Heart right ventricle (tissue), 16 donors: Measurements from ENCODE around the gene ZDHHC24. TPM values are rescaled to one million over a fixed set of nuclear protein-coding genes. Genes with fewer than 3 reads are reported as not detected.

Source experiments
- ATAC-seq, 8 donors: fragments of 200-7000 bp; cut with Tn5 transposase; one replicate each; pipeline ENCODE4 v1.9.1; 2020; ENCODE audit warnings: mild to moderate bottlenecking in 8 of 8, moderate library complexity in 8 of 8, moderate number of reproducible peaks in 1 of 8
- DNase-seq, 2 donors: peaks; one replicate each; pipeline ENCODE4 v3.0.0-alpha.2; 2020
- H3K27ac ChIP-seq, 10 donors: fragments of 200-600 bp; sonication (generic) in 2 of 10; one replicate each; pipeline versions ENCODE4 v1.5.0 to v1.8.0; 2020 to 2022; ENCODE audit warnings: mild to moderate bottlenecking in 3 of 10
- H3K27me3 ChIP-seq, 7 donors: fragments of 200-600 bp; one replicate each; pipeline ENCODE4 v1.8.0; 2021 to 2022; ENCODE audit warnings: mild to moderate bottlenecking in 2 of 7
- H3K36me3 ChIP-seq, 9 donors: fragments of 200-600 bp; sonication (generic) in 1 of 9; one replicate each; pipeline versions ENCODE4 v1.5.0 to v1.8.0; 2020 to 2022; ENCODE audit warnings: mild to moderate bottlenecking in 2 of 9
- H3K4me1 ChIP-seq, 9 donors: fragments of 200-600 bp; sonication (generic) in 1 of 9; one replicate each; pipeline versions ENCODE4 v1.5.0 to v1.8.0; 2020 to 2022; ENCODE audit warnings: mild to moderate bottlenecking in 4 of 9
- H3K4me3 ChIP-seq, 10 donors: fragments of 200-600 bp; sonication (generic) in 2 of 10; one replicate each; pipeline versions ENCODE4 v1.5.0 to v1.8.0; 2020 to 2022; ENCODE audit warnings: mild to moderate bottlenecking in 7 of 10, moderate library complexity in 2 of 10
- H3K9me3 ChIP-seq, 11 donors: fragments of 200-600 bp in 10 of 11; sonication (generic) in 2 of 11; one replicate each; pipeline versions ENCODE4 v1.5.0 to v1.8.0; 2013 to 2022; ENCODE audit warnings: mild to moderate bottlenecking in 2 of 11, control low read depth in 1 of 11, moderate library complexity in 1 of 11
- whole genome bisulfite sequencing, 2 donors: extraction: QIAGEN DNeasy Blood & Tissue Kit; methylation state at CpG; one replicate each; pipeline ENCODE4 v1.1.7; 2013; ENCODE audit warnings: inconsistent platforms in 1 of 2; 5-methylcytosine and 5-hydroxymethylcytosine counted together
- intact Hi-C, 10 donors: fragments of 100-400 bp; cut with DNase I; formaldehyde crosslinking; loops; one replicate each; pipeline versions ENCODE4 v1.11.1 to v1.14.2; 2022
- polyA plus RNA-seq, 2 donors: library from polyadenylated mRNA; stranded (reverse); fragments of 200-250 nt; gene quantifications; one replicate each; pipeline ENCODE4 v1.2.3, GENCODE V29; 2013
- total RNA-seq, 10 donors: library from RNA; stranded (reverse); fragmentation: NEBNext Ultra II Directional in 3 of 10; extraction: Animal tissue kit (Norgen Biotek cat#: 25700) in 3 of 10; gene quantifications; one replicate each; pipeline versions ENCODE4 v1.2.1 to v1.2.4, GENCODE V29; 2021 to 2023
- TF ChIP-seq, protein P1 (sequence below), 9 donors: fragments of 200-600 bp; sonication (generic) in 2 of 9; IDR thresholded peaks; one replicate each; pipeline versions ENCODE4 v1.5.0 to v1.8.0; 2021 to 2022; ENCODE audit warnings: antibody characterized with exemption in 9 of 9, mild to moderate bottlenecking in 5 of 9, moderate library complexity in 1 of 9
- donor health status: Arrhythmogenic right ventricular cardiomyopathy.
- donor health status: ischemic (EF 13 %, LVEDD 7.1; RV severe dilation, severe dysfunction).
- donor health status: healthy with polysubstance abuse.
- donor health status: DM: no; HTN: yes; CAD: no.
- donor health status: DM: no; HTN: no; CAD: no.
- donor health status: ischemic (EF 25% LVEDD 6.9; RV normal size, moderate dysfunction).
- donor health status: ischemic (EF 25% LVEDD 5.7; RV mildly dilated, moderate dysfunction).
- donor health status: healthy.
- donor health status: DM: yes; HTN: yes; CAD: no.
- donor health status: Ischemic cardiomyopathy.
- donor health status: ischemic (EF 35%, LVEDD 5.7; RV mildly dilated, moderate dysfunction).
- donor health status: nonischemic (EF 11% LVEDD 7.7; RV severe dilation, severe dysfunction).
- donor health status: DM: yes; HTN: yes; CAD: no.
- donor health status: PGD.
- donor health status: ischemic (EF 29% LVEDD 5.4; RV normal size, mild dysfunction).
- donor health status: nonischemic (EF 23%, LVEDD 6.1; RV moderate dilation, normal function).

Gene ZDHHC24
- total and polyA plus RNA-seq, 12 donors, result 4.6 to 8.4 (median 5.8) TPM

GRCh38 chr11:66561975-66562248 lies 16.1 kb upstream of the ZDHHC24 start:
- TF ChIP-seq, protein P1, sequence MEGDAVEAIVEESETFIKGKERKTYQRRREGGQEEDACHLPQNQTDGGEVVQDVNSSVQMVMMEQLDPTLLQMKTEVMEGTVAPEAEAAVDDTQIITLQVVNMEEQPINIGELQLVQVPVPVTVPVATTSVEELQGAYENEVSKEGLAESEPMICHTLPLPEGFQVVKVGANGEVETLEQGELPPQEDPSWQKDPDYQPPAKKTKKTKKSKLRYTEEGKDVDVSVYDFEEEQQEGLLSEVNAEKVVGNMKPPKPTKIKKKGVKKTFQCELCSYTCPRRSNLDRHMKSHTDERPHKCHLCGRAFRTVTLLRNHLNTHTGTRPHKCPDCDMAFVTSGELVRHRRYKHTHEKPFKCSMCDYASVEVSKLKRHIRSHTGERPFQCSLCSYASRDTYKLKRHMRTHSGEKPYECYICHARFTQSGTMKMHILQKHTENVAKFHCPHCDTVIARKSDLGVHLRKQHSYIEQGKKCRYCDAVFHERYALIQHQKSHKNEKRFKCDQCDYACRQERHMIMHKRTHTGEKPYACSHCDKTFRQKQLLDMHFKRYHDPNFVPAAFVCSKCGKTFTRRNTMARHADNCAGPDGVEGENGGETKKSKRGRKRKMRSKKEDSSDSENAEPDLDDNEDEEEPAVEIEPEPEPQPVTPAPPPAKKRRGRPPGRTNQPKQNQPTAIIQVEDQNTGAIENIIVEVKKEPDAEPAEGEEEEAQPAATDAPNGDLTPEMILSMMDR (IDR thresholded peaks at IDR 0.05), result no peak
- no peak for ATAC-seq

DNA sequence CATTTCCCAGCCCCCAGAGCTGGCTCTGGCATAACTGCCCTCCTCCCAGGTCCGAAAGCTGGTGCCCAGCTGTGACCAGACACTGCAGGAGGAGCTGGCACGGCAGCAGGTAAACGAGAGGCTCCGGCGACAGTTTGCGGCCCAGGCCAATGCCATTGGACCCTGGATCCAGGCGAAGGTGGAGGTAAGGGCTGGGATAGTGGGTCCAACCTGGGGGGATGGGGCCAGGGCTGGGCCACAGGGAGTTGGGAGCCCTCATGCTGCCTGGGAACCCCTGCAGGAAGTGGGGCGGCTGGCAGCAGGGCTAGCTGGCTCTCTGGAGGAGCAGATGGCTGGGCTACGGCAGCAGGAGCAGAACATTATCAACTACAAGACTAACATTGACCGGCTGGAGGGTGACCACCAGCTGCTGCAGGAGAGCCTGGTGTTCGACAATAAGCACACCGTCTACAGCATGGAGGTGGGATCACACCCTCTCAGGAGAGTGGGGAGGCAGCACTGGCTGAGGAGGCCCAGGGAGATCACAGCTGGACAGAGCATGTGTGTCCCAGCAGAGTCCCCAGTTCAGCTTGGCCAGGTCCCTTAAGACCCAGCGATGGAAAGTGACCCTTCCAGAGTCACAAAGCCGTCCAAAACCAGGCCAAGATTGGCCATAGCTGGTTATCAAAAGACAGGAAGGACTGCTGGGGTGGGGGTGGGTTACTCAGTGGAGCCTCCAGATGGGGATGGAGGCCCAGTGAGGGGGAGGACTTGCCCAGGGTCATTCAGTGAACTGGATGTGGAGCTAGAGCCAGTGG lies 15.5 kb upstream of the ZDHHC24 start:
- Histone ChIP-seq H3K9me3 (no peaks in the 10 kb centered on the region), H3K4me1 (peaks cover 4 to 9% (median 7%) of the 10 kb centered on the region in 9 donors), H3K27me3 (peaks cover 0 to 22% (median 12%) of the 10 kb centered on the region in 7 donors), H3K36me3 (peaks cover 0 to 32% (median 0%) of the 10 kb centered on the region in 9 donors), H3K4me3 (no peak overlapping the region), H3K27ac (no peak overlapping the region)
- TF ChIP-seq, protein P1 (IDR thresholded peaks at IDR 0.05), result no peak
- 74 to 83% methylated on average over 14 of the region's 14 CpGs for WGBS, 2 donors
- ATAC-seq (no peak), DNase-seq (no peak)
- intact Hi-C loops, result no loop called here

More at GRCh38 chr11:66561975-66562248, 16.1 kb upstream of the ZDHHC24 start:
- H3K36me3 ChIP-seq, result peaks cover 0 to 32% (median 0%) of the 10 kb centered on the region in 9 donors
- H3K27ac ChIP-seq, result no peak overlapping the region
- WGBS, 2 donors, result 92 to 93% methylated on average over 9 of the region's 9 CpGs
- H3K4me1 ChIP-seq, result peaks cover 4 to 9% (median 7%) of the 10 kb centered on the region in 9 donors
- no peak overlapping the region for H3K4me3 ChIP-seq
- intact Hi-C loops, result no loop called here
- H3K9me3 ChIP-seq, result no peaks in the 10 kb centered on the region
- DNase-seq, result no peak
- peaks cover 0 to 18% (median 10%) of the 10 kb centered on the region in 7 donors for H3K27me3 ChIP-seq

DNA sequence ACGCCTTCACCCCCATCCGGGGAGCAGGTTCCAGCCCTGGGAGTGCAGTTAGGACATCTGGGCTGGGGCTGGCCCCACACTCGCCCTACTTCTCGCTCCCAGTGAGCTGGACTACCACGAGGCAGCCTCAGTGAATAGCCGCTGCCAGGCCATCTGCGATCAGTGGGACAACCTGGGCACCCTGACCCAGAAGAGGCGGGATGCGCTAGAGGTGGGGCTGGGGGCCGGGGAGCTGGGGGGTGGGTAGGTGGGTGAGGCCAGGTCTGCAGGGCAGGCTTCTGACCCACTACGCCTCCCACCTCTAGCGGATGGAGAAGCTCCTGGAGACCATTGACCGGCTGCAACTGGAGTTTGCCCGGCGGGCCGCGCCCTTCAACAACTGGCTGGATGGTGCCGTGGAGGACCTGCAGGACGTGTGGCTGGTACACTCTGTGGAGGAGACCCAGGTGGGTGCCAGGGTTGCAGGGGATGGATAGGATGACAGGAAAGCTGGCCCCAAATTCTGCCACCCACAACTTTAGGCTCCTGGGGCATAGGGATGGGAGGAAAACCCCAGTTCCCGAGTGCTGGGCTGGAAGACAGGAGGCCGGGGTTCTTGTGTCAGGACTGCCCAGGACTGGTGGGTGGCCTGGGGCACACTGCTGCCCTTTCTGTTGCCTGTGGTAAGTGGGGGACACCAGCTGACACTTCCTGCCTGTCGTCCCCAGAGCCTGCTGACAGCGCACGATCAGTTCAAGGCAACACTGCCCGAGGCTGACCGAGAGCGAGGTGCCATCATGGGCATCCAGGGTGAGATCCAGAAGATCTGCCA lies 14.2 kb upstream of the ZDHHC24 start:
- DNase-seq (no peak), ATAC-seq (peak in 1 of 8 donors; percentile 11)
- no peak overlapping the region for H3K27ac ChIP-seq
- 78 to 82% methylated on average over 27 of the region's 27 CpGs for WGBS, 2 donors
- peaks cover 0 to 30% (median 16%) of the 10 kb centered on the region in 7 donors for H3K27me3 ChIP-seq
- TF ChIP-seq, protein P1 (IDR thresholded peaks at IDR 0.05), result no peak
- H3K9me3 ChIP-seq, result no peaks in the 10 kb centered on the region
- intact Hi-C loops, result no loop called here
- no peak overlapping the region for H3K4me3 ChIP-seq
- H3K4me1 ChIP-seq, result peaks cover 4 to 9% (median 7%) of the 10 kb centered on the region in 9 donors
- H3K36me3 ChIP-seq, result peaks cover 0 to 20% (median 0%) of the 10 kb centered on the region in 9 donors

GRCh38 chr11:66559142-66559865 lies 13.5 kb upstream of the ZDHHC24 start:
- peak in 4 of 8 donors; percentile 23 to 43 (median 33) for ATAC-seq
- H3K4me3 ChIP-seq, result peak overlapping the region in 1 of 10 donors; percentile 11
- peak in 1 of 2 donors; percentile 41 for DNase-seq
- H3K4me1 ChIP-seq, result peaks cover 4 to 9% (median 7%) of the 10 kb centered on the region in 9 donors
- WGBS, 2 donors, result 8% methylated on average over 49 to 50 of the region's 50 CpGs
- H3K36me3 ChIP-seq, result peaks cover 0 to 16% (median 0%) of the 10 kb centered on the region in 9 donors
- H3K27me3 ChIP-seq, result peaks cover 0 to 30% (median 16%) of the 10 kb centered on the region in 7 donors
- intact Hi-C loops, result no loop called here
- H3K9me3 ChIP-seq, result no peaks in the 10 kb centered on the region
- no peak overlapping the region for H3K27ac ChIP-seq
- TF ChIP-seq, protein P1 (IDR thresholded peaks at IDR 0.05), result no peak
